NCI-H1092 treated with DMSO at 0.1 percent for 48 hours (cell line): ENCODE results near the gene BMPER.

Experiments
- DNase-seq: peaks from one replicate; lab custom pipeline; 2025; lab: John Stamatoyannopoulos, UW

BMPER gene

GRCh38 chr7:34184466-34184865, 279.1 kb downstream of the BMPER start:
- DNase-seq, result no peak

GRCh38 chr7:34187798-34188307, 282.5 kb downstream of the BMPER start:
- DNase-seq, result no peak

GRCh38 chr7:34189031-34189430, 283.7 kb downstream of the BMPER start:
- DNase-seq, result no peak

GRCh38 chr7:34190299-34190698, 285.0 kb downstream of the BMPER start:
- no peak for DNase-seq

- no peak for DNase-seq
Observed at GRCh38 chr7:34191162-34191561, 285.8 kb downstream of the BMPER start.

- DNase-seq, result no peak
Observed at GRCh38 chr7:34191771-34192479, 286.6 kb downstream of the BMPER start.

- DNase-seq, result no peak
Observed at GRCh38 chr7:34192906-34193305, 287.6 kb downstream of the BMPER start.

- DNase-seq, result no peak
Observed at GRCh38 chr7:34198231-34198641, 292.9 kb downstream of the BMPER start.
